Measurements from ENCODE around the gene AHCYL2. TPM values are rescaled to one million over a fixed set of nuclear protein-coding genes. Genes with fewer than 3 reads are reported as not detected.
A peak's percentile ranks its signal among the peaks of the same experiment; 100 is the strongest.

The AHCYL2 gene
- total RNA-seq, 5 donors from 2014 or later (not counting 1 experiment from before 2014, with no cell fraction given): 13.1 to 17.6 (median 15.9) TPM

- H3K36me3 Mint-ChIP-seq: no peaks in the 10 kb centered on the region
- no peaks in the 10 kb centered on the region for H3K4me1 ChIP-seq (ENCODE audit: control insufficient read depth in 1 of 2, extremely low read depth in 1 of 2, insufficient read depth in 2 of 2, low read length in 2 of 2)
- ChIA-PET CTCF (interaction anchor here in 1 of 2 donors (0.7 to 1.4 kb wide), 2 partner anchors 14 to 95 kb away, joined by 3 to 4 read pairs; no protein-coding TSS in a partner anchor), POLR2A (no interaction called here)
- ATAC-seq (replicated peaks in 1 of 4) (no peak), DNase-seq (no peak)
- WGBS (ENCODE audit: insufficient coverage): 55% methylated on average over 1 of the region's 3 CpGs
- no peak overlapping the region for H3K27ac Mint-ChIP-seq
- H3K27me3 ChIP-seq (replicated peaks in 1 of 2; ENCODE audit: control insufficient read depth in 2 of 2, extremely low read depth in 1 of 2, insufficient read depth in 2 of 2, low read length in 1 of 2): no peaks in the 10 kb centered on the region
- H3K4me3 ChIP-seq (ENCODE audit: control insufficient read depth in 1 of 2, extremely low read depth in 1 of 2, low read length in 1 of 2): no peak overlapping the region
- no peaks in the 10 kb centered on the region for H3K9me3 ChIP-seq
- H3K27me3 Mint-ChIP-seq: no peaks in the 10 kb centered on the region
- peaks cover 2 to 14% (median 9%) of the 10 kb centered on the region in 3 donors for H3K4me1 Mint-ChIP-seq
- H3K9me3 Mint-ChIP-seq: no peaks in the 10 kb centered on the region
- H3K4me3 Mint-ChIP-seq: no peak overlapping the region
- no peak overlapping the region for H3K27ac ChIP-seq (ENCODE audit: low read length)
- no peaks in the 10 kb centered on the region for H3K36me3 ChIP-seq (ENCODE audit: control insufficient read depth in 2 of 2, extremely low read depth in 1 of 2, insufficient read depth in 1 of 2, low read length in 1 of 2)
Measured at GRCh38 chr7:129373651-129374428, 149.0 kb downstream of the AHCYL2 start.

GRCh38 chr7:129375141-129375938 is 150.5 kb downstream of the AHCYL2 start:
- Histone ChIP-seq H3K4me1 (ENCODE audit: control insufficient read depth in 1 of 2, extremely low read depth in 1 of 2, insufficient read depth in 2 of 2, low read length in 2 of 2) (no peaks in the 10 kb centered on the region), H3K9me3 (no peaks in the 10 kb centered on the region), H3K4me3 (ENCODE audit: control insufficient read depth in 1 of 2, extremely low read depth in 1 of 2, low read length in 1 of 2) (no peak overlapping the region), H3K27ac (ENCODE audit: low read length) (no peak overlapping the region), H3K27me3 (replicated peaks in 1 of 2; ENCODE audit: control insufficient read depth in 2 of 2, extremely low read depth in 1 of 2, insufficient read depth in 2 of 2, low read length in 1 of 2) (no peaks in the 10 kb centered on the region), H3K36me3 (ENCODE audit: control insufficient read depth in 2 of 2, extremely low read depth in 1 of 2, insufficient read depth in 1 of 2, low read length in 1 of 2) (peaks cover 0 to 2% of the 10 kb centered on the region in 2 donors)
- Mint-ChIP-seq H3K4me3 (no peak overlapping the region), H3K27ac (no peak overlapping the region), H3K4me1 (peaks cover 0 to 12% (median 7%) of the 10 kb centered on the region in 3 donors), H3K27me3 (no peaks in the 10 kb centered on the region), H3K36me3 (peaks cover 8% of the 10 kb centered on the region), H3K9me3 (no peaks in the 10 kb centered on the region)
- ATAC-seq (replicated peaks in 1 of 4) (no peak), DNase-seq (no peak)
- WGBS (ENCODE audit: insufficient coverage): 90% methylated on average over 2 of the region's 2 CpGs
- CTCF ChIA-PET: interaction anchor here (0.6 to 6.2 kb wide), 15 partner anchors 7 to 673 kb away, joined by 3 to 43 read pairs (median 4); no protein-coding TSS in a partner anchor
- POLR2A ChIA-PET: no interaction called here

- no peaks in the 10 kb centered on the region for H3K9me3 Mint-ChIP-seq
- H3K27ac Mint-ChIP-seq: no peak overlapping the region
- H3K36me3 Mint-ChIP-seq: peaks cover 11% of the 10 kb centered on the region
- ATAC-seq (replicated peaks in 1 of 4) (peak in 2 of 4 experiments; percentile 69 to 72), DNase-seq (peak in 28 of 35 experiments; percentile 5 to 64 (median 24))
- H3K27me3 ChIP-seq (replicated peaks in 1 of 2; ENCODE audit: control insufficient read depth in 2 of 2, extremely low read depth in 1 of 2, insufficient read depth in 2 of 2, low read length in 1 of 2): no peaks in the 10 kb centered on the region
- ChIA-PET CTCF (interaction anchor here (0.6 to 6.2 kb wide), 17 partner anchors 8 to 672 kb away, joined by 3 to 43 read pairs (median 3); no protein-coding TSS in a partner anchor), POLR2A (no interaction called here)
- no peak overlapping the region for H3K4me3 Mint-ChIP-seq
- H3K27me3 Mint-ChIP-seq: no peaks in the 10 kb centered on the region
- no peaks in the 10 kb centered on the region for H3K9me3 ChIP-seq
- H3K4me3 ChIP-seq (ENCODE audit: control insufficient read depth in 1 of 2, extremely low read depth in 1 of 2, low read length in 1 of 2): no peak overlapping the region
- H3K36me3 ChIP-seq (ENCODE audit: control insufficient read depth in 2 of 2, extremely low read depth in 1 of 2, insufficient read depth in 1 of 2, low read length in 1 of 2): peaks cover 0 to 7% of the 10 kb centered on the region in 2 donors
- WGBS (ENCODE audit: insufficient coverage): 60% methylated on average over 1 of the region's 6 CpGs
- H3K4me1 ChIP-seq (ENCODE audit: control insufficient read depth in 1 of 2, extremely low read depth in 1 of 2, insufficient read depth in 2 of 2, low read length in 2 of 2): no peaks in the 10 kb centered on the region
- no peak overlapping the region for H3K27ac ChIP-seq (ENCODE audit: low read length)
- H3K4me1 Mint-ChIP-seq: peaks cover 0 to 12% (median 7%) of the 10 kb centered on the region in 3 donors
Measured at GRCh38 chr7:129376076-129376777, 151.4 kb downstream of the AHCYL2 start.

GRCh38 chr7:129376778-129377700 is 152.2 kb downstream of the AHCYL2 start:
- peaks cover 0 to 11% of the 10 kb centered on the region in 2 donors for H3K36me3 ChIP-seq (ENCODE audit: control insufficient read depth in 2 of 2, extremely low read depth in 1 of 2, insufficient read depth in 1 of 2, low read length in 1 of 2)
- Mint-ChIP-seq H3K9me3 (no peaks in the 10 kb centered on the region), H3K36me3 (peaks cover 14% of the 10 kb centered on the region), H3K27ac (no peak overlapping the region), H3K27me3 (no peaks in the 10 kb centered on the region), H3K4me1 (peaks cover 0 to 14% (median 7%) of the 10 kb centered on the region in 3 donors), H3K4me3 (no peak overlapping the region)
- no peak overlapping the region for H3K27ac ChIP-seq (ENCODE audit: low read length)
- DNase-seq (peak in 1 of 35 experiments; percentile 4), ATAC-seq (replicated peaks in 1 of 4) (peak in 2 of 4 experiments; percentile 30 to 59)
- H3K4me1 ChIP-seq (ENCODE audit: control insufficient read depth in 1 of 2, extremely low read depth in 1 of 2, insufficient read depth in 2 of 2, low read length in 2 of 2): no peaks in the 10 kb centered on the region
- no peaks in the 10 kb centered on the region for H3K27me3 ChIP-seq (replicated peaks in 1 of 2; ENCODE audit: control insufficient read depth in 2 of 2, extremely low read depth in 1 of 2, insufficient read depth in 2 of 2, low read length in 1 of 2)
- no peaks in the 10 kb centered on the region for H3K9me3 ChIP-seq
- no peak overlapping the region for H3K4me3 ChIP-seq (ENCODE audit: control insufficient read depth in 1 of 2, extremely low read depth in 1 of 2, low read length in 1 of 2)
- POLR2A ChIA-PET: interaction anchor here in 1 of 2 donors (0.6 kb wide), 1 partner anchor 794 kb away, joined by 3 read pairs; no protein-coding TSS in a partner anchor
- whole genome bisulfite sequencing (ENCODE audit: insufficient coverage): 100% methylated on average over 1 of the region's 6 CpGs
- CTCF ChIA-PET: interaction anchor here (0.6 to 6.2 kb wide), 14 partner anchors 8 to 1611 kb away, joined by 3 to 43 read pairs (median 3); no protein-coding TSS in a partner anchor

- peaks cover 0 to 10% (median 5%) of the 10 kb centered on the region in 3 donors for H3K4me1 Mint-ChIP-seq
- Histone ChIP-seq H3K27me3 (replicated peaks in 1 of 2; ENCODE audit: control insufficient read depth in 2 of 2, extremely low read depth in 1 of 2, insufficient read depth in 2 of 2, low read length in 1 of 2) (no peaks in the 10 kb centered on the region), H3K27ac (ENCODE audit: low read length) (no peak overlapping the region), H3K4me3 (ENCODE audit: control insufficient read depth in 1 of 2, extremely low read depth in 1 of 2, low read length in 1 of 2) (no peak overlapping the region), H3K36me3 (ENCODE audit: control insufficient read depth in 2 of 2, extremely low read depth in 1 of 2, insufficient read depth in 1 of 2, low read length in 1 of 2) (peaks cover 0 to 11% of the 10 kb centered on the region in 2 donors), H3K4me1 (ENCODE audit: control insufficient read depth in 1 of 2, extremely low read depth in 1 of 2, insufficient read depth in 2 of 2, low read length in 2 of 2) (no peaks in the 10 kb centered on the region), H3K9me3 (no peaks in the 10 kb centered on the region)
- H3K4me3 Mint-ChIP-seq: no peak overlapping the region
- ATAC-seq (replicated peaks in 1 of 4) (no peak), DNase-seq (no peak)
- POLR2A ChIA-PET: no interaction called here
- H3K27ac Mint-ChIP-seq: no peak overlapping the region
- no peaks in the 10 kb centered on the region for H3K27me3 Mint-ChIP-seq
- H3K36me3 Mint-ChIP-seq: peaks cover 37% of the 10 kb centered on the region
- 95% methylated on average over 6 of the region's 9 CpGs for whole genome bisulfite sequencing (ENCODE audit: insufficient coverage)
- CTCF ChIA-PET: interaction anchor here in 1 of 2 donors (0.6 to 6.2 kb wide), 2 partner anchors 12 to 14 kb away, joined by 6 to 43 read pairs; no protein-coding TSS in a partner anchor
- no peaks in the 10 kb centered on the region for H3K9me3 Mint-ChIP-seq
Measured at GRCh38 chr7:129381710-129382484, 157.1 kb downstream of the AHCYL2 start.

Measured in T-cell (primary cell).